Progenitor cell of endocrine pancreas (in vitro differentiated cells): ENCODE measurements around the gene HSD17B8. TPM values are rescaled to one million over a fixed set of nuclear protein-coding genes. Genes with fewer than 3 reads are reported as not detected.
"Not testable (repeated sequence)": the region's sequence is repeated elsewhere in the genome, so short reads cannot be mapped to it uniquely, and the experiment has no call there.

Experiments
- DNase-seq: peaks from one replicate; pipeline ENCODE4 v3.0.0; 2021; ENCODE audit warnings: low spot score; ENCODE audit not compliant: unreplicated experiment
- H3K27ac Mint-ChIP-seq: 2 replicates; pipeline ENCODE4 v1.8.0; 2021; ENCODE audit warnings: mild to moderate bottlenecking, moderate library complexity, mixed read lengths
- H3K27me3 Mint-ChIP-seq: 2 replicates; pipeline ENCODE4 v1.8.0; 2021; ENCODE audit warnings: mixed read lengths
- H3K36me3 Mint-ChIP-seq: 2 replicates; pipeline ENCODE4 v1.8.0; 2022; ENCODE audit warnings: mixed read lengths; ENCODE audit not compliant: insufficient read depth
- H3K4me1 Mint-ChIP-seq: 2 replicates; pipeline ENCODE4 v1.8.0; 2021; ENCODE audit warnings: low read depth, mixed read lengths
- H3K4me3 Mint-ChIP-seq: 2 replicates; pipeline ENCODE4 v1.8.0; 2021; ENCODE audit warnings: low read depth, mild to moderate bottlenecking, moderate library complexity, mixed read lengths
- H3K9me3 Mint-ChIP-seq: 2 replicates; pipeline ENCODE4 v1.8.0; 2021; ENCODE audit warnings: low read depth, mixed read lengths
- CTCF ChIP-seq: fragments of 200-600 bp; sonication (generic); IDR thresholded peaks from one replicate; pipeline ENCODE4 v1.5.0; 2021; ENCODE audit warnings: antibody characterized with exemption, mild to moderate bottlenecking; ENCODE audit not compliant: unreplicated experiment
- total RNA-seq: library from RNA; stranded (reverse); gene quantifications from 2 replicates; pipeline ENCODE4 v1.2.1, GENCODE V29; 2021

Gene HSD17B8
- total RNA-seq, 1 donor from 2014 or later = 9.2 TPM

GRCh38 chr6:33215271-33216116, 11.0 kb downstream of the HSD17B8 start:
- no peak for TF ChIP-seq CTCF
- no peak overlapping the region for H3K4me3 Mint-ChIP-seq
- peaks cover 65% of the 10 kb centered on the region for H3K27me3 Mint-ChIP-seq
- H3K4me1 Mint-ChIP-seq = peaks cover 16% of the 10 kb centered on the region
- peaks cover 6% of the 10 kb centered on the region for H3K36me3 Mint-ChIP-seq
- DNase-seq = no peak
- no peaks in the 10 kb centered on the region for H3K9me3 Mint-ChIP-seq
- H3K27ac Mint-ChIP-seq = no peak overlapping the region

- no peak overlapping the region for H3K27ac Mint-ChIP-seq
- peaks cover 65% of the 10 kb centered on the region for H3K27me3 Mint-ChIP-seq
- H3K4me3 Mint-ChIP-seq = no peak overlapping the region
- DNase-seq = no peak
- TF ChIP-seq CTCF = no peak
- H3K9me3 Mint-ChIP-seq = no peaks in the 10 kb centered on the region
- H3K36me3 Mint-ChIP-seq = peaks cover 6% of the 10 kb centered on the region
- peaks cover 16% of the 10 kb centered on the region for H3K4me1 Mint-ChIP-seq
These were observed 11.7 kb downstream of the HSD17B8 start for GRCh38 chr6:33216117-33216649.

GRCh38 chr6:33217246-33217645, 12.8 kb downstream of the HSD17B8 start:
- no peak overlapping the region for H3K4me3 Mint-ChIP-seq
- H3K9me3 Mint-ChIP-seq = no peaks in the 10 kb centered on the region
- no peak for TF ChIP-seq CTCF
- peaks cover 70% of the 10 kb centered on the region for H3K27me3 Mint-ChIP-seq
- no peak overlapping the region for H3K27ac Mint-ChIP-seq
- peaks cover 16% of the 10 kb centered on the region for H3K4me1 Mint-ChIP-seq
- no peak for DNase-seq
- H3K36me3 Mint-ChIP-seq = peaks cover 3% of the 10 kb centered on the region

GRCh38 chr6:33217681-33218080, 13.2 kb downstream of the HSD17B8 start:
- Mint-ChIP-seq H3K4me3 (no peak overlapping the region), H3K36me3 (no peaks in the 10 kb centered on the region), H3K27ac (no peak overlapping the region), H3K9me3 (no peaks in the 10 kb centered on the region), H3K4me1 (peaks cover 13% of the 10 kb centered on the region), H3K27me3 (peaks cover 70% of the 10 kb centered on the region)
- DNase-seq = no peak
- TF ChIP-seq CTCF = no peak

GRCh38 chr6:33226503-33227120, 22.2 kb downstream of the HSD17B8 start:
- H3K27me3 Mint-ChIP-seq = peaks cover 52% of the 10 kb centered on the region
- not testable (repeated sequence) for H3K36me3 Mint-ChIP-seq, H3K27ac Mint-ChIP-seq, H3K4me1 Mint-ChIP-seq, H3K4me3 Mint-ChIP-seq, H3K9me3 Mint-ChIP-seq, DNase-seq
